ENCODE data around the gene ANP32B. TPM values are rescaled to one million over a fixed set of nuclear protein-coding genes. Genes with fewer than 3 reads are reported as not detected.

ANP32B gene
- total and polyA plus RNA-seq, 2 donors (not counting 1 experiment from before 2014, with no cell fraction given): 17.6 to 138 TPM

- no peak overlapping the region for H2AFZ ChIP-seq (ENCODE audit: insufficient read depth, low read depth, low read length, poor library complexity, severe bottlenecking)
- no peak for DNase-seq
- no peaks in the 10 kb centered on the region for H3K79me2 ChIP-seq (ENCODE audit: control insufficient read depth, insufficient read depth, low read length)
- H3K27me3 Mint-ChIP-seq: peaks cover 15% of the 10 kb centered on the region
- no peak overlapping the region for H3K4me3 Mint-ChIP-seq
- peaks cover 0 to 6% (median 4%) of the 10 kb centered on the region in 4 experiments for H3K27me3 ChIP-seq (replicated peaks in 1 of 4; ENCODE audit: control extremely low read depth in 1 of 4, control insufficient read depth in 3 of 4, insufficient read depth in 4 of 4, low read length in 3 of 4)
- ATAC-seq (ENCODE audit: low read depth): no peak
- no peaks in the 10 kb centered on the region for H3K9me3 ChIP-seq (ENCODE audit: control extremely low read depth in 1 of 3, control insufficient read depth in 2 of 3, insufficient read depth in 1 of 3, low read length in 2 of 3)
- H3K4me2 ChIP-seq (replicated peaks; ENCODE audit: low read depth, low read length, poor library complexity, severe bottlenecking): no peak overlapping the region
- H3K27ac Mint-ChIP-seq: no peak overlapping the region
- H3K27ac ChIP-seq (ENCODE audit: low read length in 2 of 2): no peak overlapping the region
- H3K9me3 Mint-ChIP-seq (ENCODE audit: insufficient read depth): no peaks in the 10 kb centered on the region
- ChIA-PET CTCF (interaction anchor here (1.0 kb wide), 1 partner anchor 94 kb away, joined by 3 read pairs; no protein-coding TSS in a partner anchor), POLR2A (no interaction called here)
- TF ChIP-seq CTCF (IDR thresholded peaks at IDR 0.05) (no peak), EZH2 (IDR thresholded peaks at IDR 0.05; ENCODE audit: borderline replicate concordance, insufficient read depth, low read depth, low read length, poor library complexity, severe bottlenecking) (no peak)
- H3K36me3 ChIP-seq (replicated peaks in 1 of 2; ENCODE audit: control extremely low read depth in 1 of 2, control insufficient read depth in 1 of 2, extremely low read depth in 1 of 2, insufficient read depth in 2 of 2, low read length in 1 of 2): no peaks in the 10 kb centered on the region
- H3K4me3 ChIP-seq (ENCODE audit: control extremely low read depth in 1 of 5, extremely low read depth in 1 of 5, insufficient read depth in 1 of 5, low read depth in 2 of 5, low read length in 4 of 5): no peak overlapping the region
- H4K20me1 ChIP-seq (ENCODE audit: control insufficient read depth, insufficient read depth, low read length, poor library complexity, severe bottlenecking): no peaks in the 10 kb centered on the region
- intact Hi-C loops (cut with micrococcal nuclease): no loop called here
- H3K4me1 Mint-ChIP-seq: peaks cover 6% of the 10 kb centered on the region
- no peak overlapping the region for H3K9ac ChIP-seq (ENCODE audit: low read length)
- peaks cover 3 to 6% of the 10 kb centered on the region in 2 donors for H3K4me1 ChIP-seq (ENCODE audit: control insufficient read depth in 2 of 2, insufficient read depth in 2 of 2, low read length in 2 of 2)
Measured at GRCh38 chr9:97940233-97940632, 42.9 kb upstream of the ANP32B start.

- H3K9me3 Mint-ChIP-seq (ENCODE audit: insufficient read depth): no peaks in the 10 kb centered on the region
- Histone ChIP-seq H3K27ac (ENCODE audit: low read length in 2 of 2) (no peak overlapping the region), H3K4me2 (replicated peaks; ENCODE audit: low read depth, low read length, poor library complexity, severe bottlenecking) (no peak overlapping the region), H4K20me1 (ENCODE audit: control insufficient read depth, insufficient read depth, low read length, poor library complexity, severe bottlenecking) (no peaks in the 10 kb centered on the region), H3K9ac (ENCODE audit: low read length) (no peak overlapping the region), H3K79me2 (ENCODE audit: control insufficient read depth, insufficient read depth, low read length) (no peaks in the 10 kb centered on the region), H3K36me3 (replicated peaks in 1 of 2; ENCODE audit: control extremely low read depth in 1 of 2, control insufficient read depth in 1 of 2, extremely low read depth in 1 of 2, insufficient read depth in 2 of 2, low read length in 1 of 2) (no peaks in the 10 kb centered on the region), H3K9me3 (ENCODE audit: control extremely low read depth in 1 of 3, control insufficient read depth in 2 of 3, insufficient read depth in 1 of 3, low read length in 2 of 3) (no peaks in the 10 kb centered on the region), H2AFZ (ENCODE audit: insufficient read depth, low read depth, low read length, poor library complexity, severe bottlenecking) (no peak overlapping the region), H3K4me3 (ENCODE audit: control extremely low read depth in 1 of 5, extremely low read depth in 1 of 5, insufficient read depth in 1 of 5, low read depth in 2 of 5, low read length in 4 of 5) (no peak overlapping the region), H3K4me1 (ENCODE audit: control insufficient read depth in 2 of 2, insufficient read depth in 2 of 2, low read length in 2 of 2) (peaks cover 3 to 6% of the 10 kb centered on the region in 2 donors), H3K27me3 (replicated peaks in 1 of 4; ENCODE audit: control extremely low read depth in 1 of 4, control insufficient read depth in 3 of 4, insufficient read depth in 4 of 4, low read length in 3 of 4) (peaks cover 0 to 4% (median 3%) of the 10 kb centered on the region in 4 experiments)
- H3K27ac Mint-ChIP-seq: no peak overlapping the region
- TF ChIP-seq EZH2 (IDR thresholded peaks at IDR 0.05; ENCODE audit: borderline replicate concordance, insufficient read depth, low read depth, low read length, poor library complexity, severe bottlenecking) (no peak), CTCF (IDR thresholded peaks at IDR 0.05) (no peak)
- DNase-seq (no peak), ATAC-seq (ENCODE audit: low read depth) (no peak)
- POLR2A ChIA-PET: no interaction called here
- no peak overlapping the region for H3K4me3 Mint-ChIP-seq
- peaks cover 10% of the 10 kb centered on the region for H3K27me3 Mint-ChIP-seq
- CTCF ChIA-PET: no interaction called here
- 100% methylated on average over 1 of the region's 3 CpGs for WGBS (ENCODE audit: insufficient coverage)
- intact Hi-C loops (cut with micrococcal nuclease): no loop called here
- H3K4me1 Mint-ChIP-seq: peaks cover 6% of the 10 kb centered on the region
Measured at GRCh38 chr9:97940741-97941140, 42.4 kb upstream of the ANP32B start.

Measured in B cell (primary cell).